HL-60 (cell line): ENCODE measurements around the gene IGFBP4.

Source experiments
- DNase-seq, 2 experiments: peaks; one replicate each; pipeline ENCODE4 v3.0.0-alpha.2; 2010 to 2020; ENCODE audit warnings: low read depth in 1 of 2, low spot score in 1 of 2
- H3K27ac ChIP-seq: fragments of 250-450 bp; sonication (Bioruptor Pico); replicated peaks from 2 replicates; pipeline ENCODE4 v1.5.1; 2020; ENCODE audit warnings: mild to moderate bottlenecking, moderate library complexity
- H3K27me3 ChIP-seq: fragments of 250-450 bp; sonication (Bioruptor Pico); 2 replicates; pipeline ENCODE4 v1.5.1; 2021; ENCODE audit warnings: mild to moderate bottlenecking, moderate library complexity; ENCODE audit not compliant: insufficient read depth, poor library complexity, severe bottlenecking
- H3K4me3 ChIP-seq: replicated peaks from 2 replicates; pipeline ENCODE4 v1.5.1; 2011; ENCODE audit warnings: mild to moderate bottlenecking, control low read depth, low read length; ENCODE audit not compliant: insufficient read depth
- GABPA ChIP-seq: IDR thresholded peaks from 2 replicates; pipeline ENCODE4 v1.6.1; 2012; ENCODE audit warnings: low read depth
- POLR2AphosphoS5 ChIP-seq: IDR thresholded peaks from 2 replicates; pipeline ENCODE4 v1.6.1; 2012; ENCODE audit warnings: low read depth
- SPI1 ChIP-seq: IDR thresholded peaks from 2 replicates; pipeline ENCODE4 v1.6.1; 2012; ENCODE audit warnings: low read depth, mild to moderate bottlenecking, borderline replicate concordance
- TF ChIP-seq, protein P1 (sequence below): IDR thresholded peaks from one replicate; pipeline ENCODE4 v1.5.1; 2011; ENCODE audit warnings: low read length, control low read depth, inconsistent platforms; ENCODE audit not compliant: insufficient read depth
- TF ChIP-seq, protein P2 (sequence below): IDR thresholded peaks from 2 replicates; pipeline ENCODE4 v1.6.1; 2012; ENCODE audit warnings: low read depth; ENCODE audit not compliant: insufficient replicate concordance

Gene IGFBP4

DNA sequence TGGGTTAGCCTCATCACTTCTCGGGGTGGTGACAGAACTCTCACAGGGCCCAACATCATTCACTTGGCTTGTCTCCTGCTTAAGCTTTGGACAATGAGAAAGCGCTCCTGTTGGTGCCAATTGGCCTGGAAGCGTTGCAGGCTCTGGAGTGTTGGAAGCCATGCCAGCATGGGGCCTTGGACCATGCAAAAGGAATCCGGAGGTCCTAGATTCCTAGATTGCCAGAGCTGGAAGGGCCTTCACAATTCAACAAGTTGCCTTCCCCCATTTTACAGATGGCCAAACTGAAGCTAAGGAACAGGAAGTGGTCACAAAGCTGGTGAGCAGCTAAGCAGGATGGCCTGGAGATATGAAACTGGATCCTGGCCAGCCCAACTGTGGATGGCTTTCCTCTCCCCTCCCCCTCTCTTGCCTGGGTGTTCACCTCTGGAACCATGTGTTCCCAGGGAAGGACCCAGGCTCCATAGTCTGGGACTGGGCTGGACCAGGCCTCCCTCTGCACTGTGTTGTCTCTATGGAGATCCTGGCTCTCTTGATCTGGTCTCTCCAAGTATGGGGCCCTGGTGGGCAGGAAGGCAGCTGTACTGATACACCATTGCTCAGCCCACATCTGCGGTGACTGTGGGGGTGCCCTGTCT lies 6.0 kb upstream of the IGFBP4 start:
- Histone ChIP-seq H3K27me3 (no peaks in the 10 kb centered on the region), H3K27ac (peak overlapping the region; percentile 36; the same call in 1 of the 2 replicates), H3K4me3 (no peak overlapping the region)
- peak; percentile 45 to 86 for DNase-seq
- TF ChIP-seq GABPA (0 out of 2 replicates have a peak, but pooled peaks have one; percentile 38), POLR2AphosphoS5 (peak; percentile 84), SPI1 (peak; percentile 57; the same call in 1 of the 2 replicates)
- TF ChIP-seq, protein P1, sequence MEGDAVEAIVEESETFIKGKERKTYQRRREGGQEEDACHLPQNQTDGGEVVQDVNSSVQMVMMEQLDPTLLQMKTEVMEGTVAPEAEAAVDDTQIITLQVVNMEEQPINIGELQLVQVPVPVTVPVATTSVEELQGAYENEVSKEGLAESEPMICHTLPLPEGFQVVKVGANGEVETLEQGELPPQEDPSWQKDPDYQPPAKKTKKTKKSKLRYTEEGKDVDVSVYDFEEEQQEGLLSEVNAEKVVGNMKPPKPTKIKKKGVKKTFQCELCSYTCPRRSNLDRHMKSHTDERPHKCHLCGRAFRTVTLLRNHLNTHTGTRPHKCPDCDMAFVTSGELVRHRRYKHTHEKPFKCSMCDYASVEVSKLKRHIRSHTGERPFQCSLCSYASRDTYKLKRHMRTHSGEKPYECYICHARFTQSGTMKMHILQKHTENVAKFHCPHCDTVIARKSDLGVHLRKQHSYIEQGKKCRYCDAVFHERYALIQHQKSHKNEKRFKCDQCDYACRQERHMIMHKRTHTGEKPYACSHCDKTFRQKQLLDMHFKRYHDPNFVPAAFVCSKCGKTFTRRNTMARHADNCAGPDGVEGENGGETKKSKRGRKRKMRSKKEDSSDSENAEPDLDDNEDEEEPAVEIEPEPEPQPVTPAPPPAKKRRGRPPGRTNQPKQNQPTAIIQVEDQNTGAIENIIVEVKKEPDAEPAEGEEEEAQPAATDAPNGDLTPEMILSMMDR = no peak
- TF ChIP-seq, protein P2, sequence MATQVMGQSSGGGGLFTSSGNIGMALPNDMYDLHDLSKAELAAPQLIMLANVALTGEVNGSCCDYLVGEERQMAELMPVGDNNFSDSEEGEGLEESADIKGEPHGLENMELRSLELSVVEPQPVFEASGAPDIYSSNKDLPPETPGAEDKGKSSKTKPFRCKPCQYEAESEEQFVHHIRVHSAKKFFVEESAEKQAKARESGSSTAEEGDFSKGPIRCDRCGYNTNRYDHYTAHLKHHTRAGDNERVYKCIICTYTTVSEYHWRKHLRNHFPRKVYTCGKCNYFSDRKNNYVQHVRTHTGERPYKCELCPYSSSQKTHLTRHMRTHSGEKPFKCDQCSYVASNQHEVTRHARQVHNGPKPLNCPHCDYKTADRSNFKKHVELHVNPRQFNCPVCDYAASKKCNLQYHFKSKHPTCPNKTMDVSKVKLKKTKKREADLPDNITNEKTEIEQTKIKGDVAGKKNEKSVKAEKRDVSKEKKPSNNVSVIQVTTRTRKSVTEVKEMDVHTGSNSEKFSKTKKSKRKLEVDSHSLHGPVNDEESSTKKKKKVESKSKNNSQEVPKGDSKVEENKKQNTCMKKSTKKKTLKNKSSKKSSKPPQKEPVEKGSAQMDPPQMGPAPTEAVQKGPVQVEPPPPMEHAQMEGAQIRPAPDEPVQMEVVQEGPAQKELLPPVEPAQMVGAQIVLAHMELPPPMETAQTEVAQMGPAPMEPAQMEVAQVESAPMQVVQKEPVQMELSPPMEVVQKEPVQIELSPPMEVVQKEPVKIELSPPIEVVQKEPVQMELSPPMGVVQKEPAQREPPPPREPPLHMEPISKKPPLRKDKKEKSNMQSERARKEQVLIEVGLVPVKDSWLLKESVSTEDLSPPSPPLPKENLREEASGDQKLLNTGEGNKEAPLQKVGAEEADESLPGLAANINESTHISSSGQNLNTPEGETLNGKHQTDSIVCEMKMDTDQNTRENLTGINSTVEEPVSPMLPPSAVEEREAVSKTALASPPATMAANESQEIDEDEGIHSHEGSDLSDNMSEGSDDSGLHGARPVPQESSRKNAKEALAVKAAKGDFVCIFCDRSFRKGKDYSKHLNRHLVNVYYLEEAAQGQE = no peak

DNA sequence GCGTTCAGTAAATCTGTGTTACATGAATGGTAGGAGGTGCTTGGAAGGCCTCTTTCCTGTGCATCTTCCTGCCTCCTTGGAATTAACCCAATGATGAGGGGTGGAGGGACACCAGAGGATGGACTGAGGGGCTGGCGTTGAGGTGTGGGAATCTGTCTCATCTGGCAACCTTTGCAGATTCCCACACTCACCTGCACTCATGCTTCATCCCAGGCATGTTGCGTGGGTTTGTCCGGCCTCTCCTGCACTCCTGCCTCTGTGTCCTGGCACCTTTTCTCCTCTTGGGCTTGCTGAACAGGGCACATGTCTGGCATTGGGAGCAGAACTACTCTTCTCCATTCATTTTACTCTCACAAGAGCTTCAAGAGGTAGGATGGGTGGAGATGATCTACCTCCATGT lies 3.1 kb upstream of the IGFBP4 start:
- no peak for DNase-seq
- TF ChIP-seq GABPA = no peak
- TF ChIP-seq, protein P1 = no peak
- TF ChIP-seq, protein P2 = no peak
- TF ChIP-seq POLR2AphosphoS5 = no peak
- no peak for TF ChIP-seq SPI1
- Histone ChIP-seq H3K4me3 (no peak overlapping the region), H3K27me3 (peaks cover 2% of the 10 kb centered on the region), H3K27ac (no peak overlapping the region)

DNA sequence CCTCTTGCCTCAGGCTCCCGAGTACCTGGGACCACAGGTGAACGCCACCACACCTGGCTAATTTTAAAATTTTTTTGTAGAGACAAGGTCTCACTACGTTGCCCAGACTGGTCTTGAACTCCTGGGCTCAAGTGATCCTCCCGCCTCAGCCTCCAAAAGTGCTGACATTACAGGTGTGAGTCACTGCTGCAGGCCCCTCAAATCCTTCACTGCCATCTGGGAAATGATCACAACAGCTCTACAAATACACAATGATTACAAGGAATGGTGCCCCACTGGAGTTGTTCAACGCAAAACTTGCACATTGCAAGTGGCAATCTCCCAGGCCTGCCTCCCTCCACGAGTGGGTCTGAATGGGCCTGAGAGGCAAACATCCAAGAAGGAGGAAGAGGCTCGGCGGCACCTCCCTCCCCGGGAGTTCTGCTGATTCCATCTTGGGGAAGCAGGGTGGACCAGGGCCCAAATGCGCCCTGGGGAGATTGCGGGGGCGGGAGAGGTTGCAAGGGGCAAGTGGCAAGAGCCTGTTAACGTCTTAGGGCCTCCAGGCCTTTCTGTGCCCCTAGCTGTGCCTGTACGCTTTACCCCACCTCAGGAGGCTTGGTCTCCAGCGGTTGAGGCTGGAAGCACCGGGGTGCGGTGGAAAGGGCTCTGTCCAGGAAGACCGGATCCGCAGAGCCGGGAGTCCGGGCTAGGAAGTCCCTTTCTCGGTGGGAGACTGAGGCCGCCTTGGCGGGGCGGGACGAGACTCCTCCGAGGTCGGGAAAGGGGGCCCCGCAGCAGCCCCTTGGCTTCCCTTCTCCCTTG lies 656 bp upstream of the IGFBP4 start:
- no peak for TF ChIP-seq POLR2AphosphoS5
- TF ChIP-seq, protein P2 = no peak
- TF ChIP-seq GABPA = no peak
- no peak for TF ChIP-seq SPI1
- TF ChIP-seq, protein P1 = no peak
- no peak for DNase-seq
- no peak overlapping the region for H3K27ac ChIP-seq
- H3K27me3 ChIP-seq = peaks cover 2% of the 10 kb centered on the region
- peak overlapping the region; percentile 40 for H3K4me3 ChIP-seq
